NCI-H2227 (cell line): ENCODE data around the gene TANC1.
A peak's percentile ranks its signal among the peaks of the same experiment; 100 is the strongest.

Source experiments
- DNase-seq: peaks from one replicate; lab custom pipeline; 2025; ENCODE audit not compliant: unreplicated experiment; lab: John Stamatoyannopoulos, UW

TANC1 gene

GRCh38 chr2:158968396-158969161, at the start of gene TANC1:
Gene TANC1, plus strand, starts transcription at chr2:158968640. Its CDS starts 97,271 bp downstream, at chr2:159065911.
- peak; percentile 97 for DNase-seq

- no peak for DNase-seq
These were observed 46.6 kb upstream of the TANC1 start for GRCh38 chr2:158921599-158922408.

GRCh38 chr2:158922601-158923000, 45.8 kb upstream of the TANC1 start:
- DNase-seq = no peak

- no peak for DNase-seq
These were observed 45.3 kb upstream of the TANC1 start for GRCh38 chr2:158923180-158923594.

GRCh38 chr2:158923641-158924040, 44.8 kb upstream of the TANC1 start:
- no peak for DNase-seq

GRCh38 chr2:158926478-158926948, 41.9 kb upstream of the TANC1 start:
- DNase-seq = no peak

GRCh38 chr2:158928515-158928914, 39.9 kb upstream of the TANC1 start:
- DNase-seq = no peak

- DNase-seq = no peak
These were observed 39.5 kb upstream of the TANC1 start for GRCh38 chr2:158928965-158929364.

GRCh38 chr2:158931572-158931971, 36.9 kb upstream of the TANC1 start:
- no peak for DNase-seq

GRCh38 chr2:158932131-158932645, 36.3 kb upstream of the TANC1 start:
- no peak for DNase-seq

- DNase-seq = no peak
These were observed 34.3 kb upstream of the TANC1 start for GRCh38 chr2:158934170-158934569.

- DNase-seq = no peak
These were observed 32.8 kb upstream of the TANC1 start for GRCh38 chr2:158935617-158936016.

GRCh38 chr2:158936978-158937377, 31.5 kb upstream of the TANC1 start:
- no peak for DNase-seq

- DNase-seq = no peak
These were observed 28.1 kb upstream of the TANC1 start for GRCh38 chr2:158940356-158940755.

- no peak for DNase-seq
These were observed 24.5 kb upstream of the TANC1 start for GRCh38 chr2:158943973-158944372.

GRCh38 chr2:158948964-158949699, 19.3 kb upstream of the TANC1 start:
- no peak for DNase-seq

- DNase-seq = no peak
These were observed 15.0 kb upstream of the TANC1 start for GRCh38 chr2:158953454-158953853.

GRCh38 chr2:158953926-158954763, 14.3 kb upstream of the TANC1 start:
- DNase-seq = peak; percentile 87

GRCh38 chr2:158955842-158956365, 12.5 kb upstream of the TANC1 start:
- no peak for DNase-seq

- DNase-seq = no peak
These were observed 10.1 kb upstream of the TANC1 start for GRCh38 chr2:158958365-158958764.
